CD4-positive, alpha-beta T cell treated with Interferon gamma for 1 hour (primary cell): ENCODE results near the gene RTEL1.

Source experiments
- DNase-seq: peaks from one replicate; pipeline ENCODE4 v3.0.0-alpha.2; 2020

Gene RTEL1

GRCh38 chr20:63672666-63673065 is 14.6 kb downstream of the RTEL1 start:
- DNase-seq: no peak

GRCh38 chr20:63673951-63674350 is 15.8 kb downstream of the RTEL1 start:
- DNase-seq: no peak

- DNase-seq: no peak
Measured at GRCh38 chr20:63675681-63676368, 17.7 kb downstream of the RTEL1 start.

- no peak for DNase-seq
Measured at GRCh38 chr20:63678071-63678470, 20.0 kb downstream of the RTEL1 start.

- no peak for DNase-seq
Measured at GRCh38 chr20:63678667-63679465, 20.8 kb downstream of the RTEL1 start.

GRCh38 chr20:63679799-63680305 is 21.7 kb downstream of the RTEL1 start:
- DNase-seq: no peak

GRCh38 chr20:63680427-63680826 is 22.3 kb downstream of the RTEL1 start:
- DNase-seq: no peak

GRCh38 chr20:63680857-63681608 is 22.9 kb downstream of the RTEL1 start:
- no peak for DNase-seq

- DNase-seq: no peak
Measured at GRCh38 chr20:63681609-63682142, 23.6 kb downstream of the RTEL1 start.

- DNase-seq: no peak
Measured at GRCh38 chr20:63682384-63683139, 24.4 kb downstream of the RTEL1 start.

- no peak for DNase-seq
Measured at GRCh38 chr20:63685269-63686026, 27.3 kb downstream of the RTEL1 start.

- DNase-seq: no peak
Measured at GRCh38 chr20:63686094-63686491, 28.0 kb downstream of the RTEL1 start.

- DNase-seq: peak; percentile 83
Measured at GRCh38 chr20:63686492-63687321, 28.6 kb downstream of the RTEL1 start.

GRCh38 chr20:63687419-63688178 is 29.5 kb downstream of the RTEL1 start:
- DNase-seq: no peak

- DNase-seq: no peak
Measured at GRCh38 chr20:63688228-63689045, 30.3 kb downstream of the RTEL1 start.

- DNase-seq: no peak
Measured at GRCh38 chr20:63689046-63690002, 31.2 kb downstream of the RTEL1 start.

GRCh38 chr20:63690003-63690897 is 32.1 kb downstream of the RTEL1 start:
- DNase-seq: no peak
